GM13976 (cell line): ENCODE data around the gene ILF3.

ENCODE experiments used
- DNase-seq: peaks from one replicate; pipeline ENCODE4 v3.0.0; 2012; ENCODE audit warnings: low spot score
- in situ Hi-C: fragments of 300-500 bp; cut with MboI; formaldehyde crosslinking; loops from one replicate; pipeline ENCODE4 v1.12.0; 2022; ENCODE audit warnings: low sequenced_read_pairs, mixed read lengths, inconsistent platforms; ENCODE audit not compliant: unreplicated experiment
- TF ChIP-seq, protein P1 (sequence below): IDR thresholded peaks from 2 replicates; pipeline ENCODE4 v1.5.1; 2012; ENCODE audit warnings: borderline replicate concordance, mild to moderate bottlenecking; ENCODE audit not compliant: insufficient read depth; ENCODE audit errors: extremely low read depth, missing control alignments, control extremely low read depth

Gene ILF3

DNA sequence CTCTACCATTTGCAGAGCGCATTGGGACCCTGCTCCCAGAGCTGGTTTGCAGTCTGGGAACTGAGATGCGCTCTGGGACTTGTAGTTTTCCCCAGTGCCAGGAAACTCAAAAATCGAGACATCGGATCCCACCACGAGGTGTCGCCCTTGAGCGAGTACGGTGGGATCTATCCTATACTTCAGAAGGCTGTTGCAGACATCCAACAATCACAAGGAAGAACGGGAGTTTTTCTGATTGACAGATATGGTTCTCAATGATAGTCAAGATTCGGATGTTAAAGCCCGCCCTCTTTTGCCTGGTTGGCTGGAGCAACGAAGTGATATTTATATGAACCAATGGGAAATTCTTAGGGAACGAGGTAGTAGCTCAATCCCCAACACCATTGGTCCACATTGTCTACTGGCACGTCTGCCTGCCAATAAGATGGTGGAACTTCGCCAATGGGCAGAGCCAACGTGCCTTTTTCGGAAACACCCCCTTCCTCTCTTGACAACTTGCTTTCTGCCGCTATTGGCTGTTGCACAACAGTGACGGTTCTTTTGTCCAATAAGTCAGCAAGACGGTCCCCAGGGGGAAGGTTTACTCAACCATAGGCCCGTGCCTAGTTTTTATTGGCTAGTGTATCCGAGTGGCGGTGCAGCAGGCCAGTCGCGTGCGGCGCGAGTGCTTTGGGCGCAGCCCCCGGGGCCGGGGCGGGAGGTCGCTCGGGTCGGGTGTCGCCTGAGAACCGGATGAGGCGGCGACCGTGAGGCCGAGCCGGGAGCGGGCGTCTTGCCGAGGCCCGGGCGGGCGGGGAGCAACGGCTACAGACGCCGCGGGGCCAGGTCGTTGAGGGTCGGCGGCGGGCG lies 63.4 kb downstream of the ILF3 start, which contains the start of gene DNM2:
TSS of gene DNM2 (plus strand) at position 724 of the 849 bp plus-strand sequence. CDS start 164 bp downstream, outside the sequence.
- DNase-seq, result peak; percentile 96
- TF ChIP-seq, protein P1, sequence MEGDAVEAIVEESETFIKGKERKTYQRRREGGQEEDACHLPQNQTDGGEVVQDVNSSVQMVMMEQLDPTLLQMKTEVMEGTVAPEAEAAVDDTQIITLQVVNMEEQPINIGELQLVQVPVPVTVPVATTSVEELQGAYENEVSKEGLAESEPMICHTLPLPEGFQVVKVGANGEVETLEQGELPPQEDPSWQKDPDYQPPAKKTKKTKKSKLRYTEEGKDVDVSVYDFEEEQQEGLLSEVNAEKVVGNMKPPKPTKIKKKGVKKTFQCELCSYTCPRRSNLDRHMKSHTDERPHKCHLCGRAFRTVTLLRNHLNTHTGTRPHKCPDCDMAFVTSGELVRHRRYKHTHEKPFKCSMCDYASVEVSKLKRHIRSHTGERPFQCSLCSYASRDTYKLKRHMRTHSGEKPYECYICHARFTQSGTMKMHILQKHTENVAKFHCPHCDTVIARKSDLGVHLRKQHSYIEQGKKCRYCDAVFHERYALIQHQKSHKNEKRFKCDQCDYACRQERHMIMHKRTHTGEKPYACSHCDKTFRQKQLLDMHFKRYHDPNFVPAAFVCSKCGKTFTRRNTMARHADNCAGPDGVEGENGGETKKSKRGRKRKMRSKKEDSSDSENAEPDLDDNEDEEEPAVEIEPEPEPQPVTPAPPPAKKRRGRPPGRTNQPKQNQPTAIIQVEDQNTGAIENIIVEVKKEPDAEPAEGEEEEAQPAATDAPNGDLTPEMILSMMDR, result peak; percentile 77
- in situ Hi-C loops, result no loop called here

DNA sequence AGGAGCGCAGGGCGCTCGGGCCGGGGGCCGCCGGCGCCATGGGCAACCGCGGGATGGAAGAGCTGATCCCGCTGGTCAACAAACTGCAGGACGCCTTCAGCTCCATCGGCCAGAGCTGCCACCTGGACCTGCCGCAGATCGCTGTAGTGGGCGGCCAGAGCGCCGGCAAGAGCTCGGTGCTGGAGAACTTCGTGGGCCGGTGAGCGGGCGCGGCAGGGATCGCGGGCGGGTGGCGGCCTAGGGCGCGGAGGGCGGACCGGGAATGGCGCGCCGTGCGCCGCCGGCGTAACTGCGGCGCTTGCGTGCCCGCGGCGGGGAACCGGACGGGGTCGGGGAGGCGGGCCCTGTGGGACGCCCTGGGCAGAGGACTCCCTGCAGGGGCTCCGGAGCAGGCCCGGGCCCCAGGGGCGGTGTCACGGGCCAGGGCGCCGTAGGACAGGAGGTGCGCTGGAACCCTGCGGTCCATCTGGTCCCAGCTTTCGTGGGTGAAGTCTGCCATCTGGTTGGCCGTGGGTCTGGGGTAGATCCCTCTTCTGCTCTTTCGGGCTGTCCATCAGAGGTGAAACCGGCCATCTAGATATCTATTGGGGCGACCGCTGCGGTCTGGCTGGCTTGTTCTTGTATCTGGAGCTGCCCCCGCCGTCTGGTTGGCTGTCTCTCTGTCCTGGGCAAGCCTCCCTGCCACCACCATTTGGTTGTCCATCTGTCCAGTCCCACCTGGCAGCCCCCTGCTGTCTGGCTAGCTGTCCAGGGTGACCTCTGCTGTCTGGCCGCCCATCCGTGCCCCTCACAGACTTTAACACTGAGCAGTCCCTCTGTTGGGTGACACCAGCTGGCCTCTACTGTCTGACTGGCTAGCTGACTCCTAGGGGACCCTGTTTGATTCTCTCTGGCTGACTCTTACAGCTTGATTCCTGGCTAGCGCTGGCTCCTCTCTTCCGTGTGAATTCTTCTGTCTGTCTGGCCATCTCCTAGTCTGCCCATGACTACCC lies 64.4 kb downstream of the ILF3 start:
- DNase-seq, result peak; percentile 67
- in situ Hi-C loops, result no loop called here
- TF ChIP-seq, protein P1, result no peak

DNA sequence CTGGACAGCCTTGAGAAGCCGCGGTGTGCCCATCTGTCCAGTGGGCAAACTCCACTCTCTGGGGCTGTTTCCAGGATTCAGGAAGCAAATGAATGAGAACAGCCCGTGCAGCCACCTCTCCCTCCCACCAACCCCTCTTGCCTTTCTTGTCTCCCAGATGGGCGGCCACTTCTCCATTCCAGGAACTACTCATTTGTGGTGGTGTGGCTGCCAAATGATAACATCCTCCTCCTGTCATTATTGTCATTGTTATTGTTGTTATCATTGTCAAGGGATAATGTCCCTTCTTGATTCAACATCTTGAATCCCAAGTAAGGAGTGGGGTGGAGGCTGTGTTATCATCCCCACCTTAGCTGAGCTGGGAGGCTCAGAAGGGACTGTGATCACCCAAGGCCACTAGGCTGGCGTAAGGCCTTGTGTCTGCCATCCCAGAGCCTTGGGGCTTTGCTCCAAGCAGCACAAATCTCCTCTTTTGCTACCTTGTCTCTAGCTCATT lies 65.4 kb downstream of the ILF3 start:
- in situ Hi-C loops, result no loop called here
- TF ChIP-seq, protein P1, result no peak
- DNase-seq, result no peak

DNA sequence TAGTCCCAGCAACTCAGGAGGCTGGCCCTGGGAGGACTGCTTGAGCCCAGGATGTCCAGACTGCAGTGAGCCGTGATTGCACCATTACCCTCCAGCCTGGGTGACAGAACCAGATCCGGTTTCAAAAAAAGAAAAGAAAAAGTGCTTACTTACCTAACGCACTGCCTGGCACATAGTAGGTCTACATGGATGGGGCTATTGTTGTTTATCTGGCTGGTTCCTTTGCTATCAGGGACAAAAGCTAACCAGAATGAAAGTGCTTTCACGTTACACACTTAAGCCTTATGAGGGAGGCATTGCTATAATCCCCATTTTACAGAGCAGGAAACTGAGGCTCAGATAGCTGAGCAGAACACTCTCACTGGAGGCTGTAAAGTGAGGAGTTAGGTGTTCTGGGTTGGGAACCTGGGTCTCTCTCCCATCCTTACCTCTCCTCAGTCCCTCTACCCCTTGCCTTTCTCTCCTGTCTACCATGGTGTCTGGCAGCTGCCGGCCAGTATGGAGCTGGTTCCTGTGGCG lies 66.5 kb downstream of the ILF3 start:
- in situ Hi-C loops, result no loop called here

DNA sequence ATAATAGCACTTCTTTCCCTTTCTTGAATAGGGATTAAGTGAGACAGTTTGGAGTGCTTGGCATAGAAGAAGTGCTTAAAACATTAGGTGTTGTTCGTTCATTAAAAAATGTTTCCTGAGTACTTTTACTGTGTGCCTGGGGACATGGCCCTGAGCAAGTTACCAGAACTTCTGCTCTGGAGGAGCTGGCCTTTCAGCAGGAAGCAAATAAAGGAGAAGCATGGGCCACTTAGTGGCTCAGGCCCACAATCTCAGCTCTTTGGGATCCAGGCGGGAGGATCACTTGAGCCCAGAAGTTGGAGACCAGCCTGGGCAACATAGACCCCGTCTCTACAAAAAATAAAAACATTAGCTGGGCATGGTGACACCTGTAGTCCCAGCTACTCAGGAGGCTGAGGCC lies 69.4 kb downstream of the ILF3 start:
- no peak for DNase-seq
- in situ Hi-C loops, result no loop called here

More for the DNA sequence above, 66.5 kb downstream of the ILF3 start:
- DNase-seq, result no peak
- TF ChIP-seq, protein P1, result no peak

DNA sequence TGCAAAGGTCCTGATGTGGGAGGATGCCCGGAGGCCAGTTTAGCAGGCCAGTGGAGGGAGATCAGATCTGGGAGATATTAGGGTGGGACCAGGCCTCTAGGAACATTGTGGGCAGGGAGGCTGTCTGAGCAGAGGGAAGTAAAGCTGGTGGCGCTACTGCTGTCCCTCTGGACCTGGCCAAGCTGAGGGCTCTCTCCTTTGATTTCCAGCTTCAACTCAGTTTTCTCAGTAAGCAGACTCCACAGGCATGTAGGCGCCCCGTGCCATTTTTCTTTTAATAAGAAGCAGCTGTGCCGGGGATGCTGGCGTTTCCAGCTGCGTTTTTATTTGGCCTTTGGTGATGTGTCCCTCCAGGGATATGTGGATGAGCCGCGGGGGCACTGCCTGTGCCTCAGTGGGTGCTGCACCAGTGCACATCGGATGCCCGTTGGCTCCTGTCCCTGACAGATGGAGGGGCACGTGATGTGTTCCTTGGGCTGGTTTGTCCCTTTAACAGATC lies 70.5 kb downstream of the ILF3 start:
- in situ Hi-C loops, result no loop called here
- TF ChIP-seq, protein P1, result no peak
- DNase-seq, result no peak

More for the DNA sequence above, 69.4 kb downstream of the ILF3 start:
- TF ChIP-seq, protein P1, result no peak
